Measurements from ENCODE around the gene GOLGA6C.

- TF ChIP-seq POLR2A (IDR thresholded peaks at IDR 0.05) (no peak), EP300 (IDR thresholded peaks at IDR 0.05; ENCODE audit: low read depth) (no peak), POLR2AphosphoS5 (IDR thresholded peaks at IDR 0.05) (no peak)
- TF ChIP-seq, protein P1, sequence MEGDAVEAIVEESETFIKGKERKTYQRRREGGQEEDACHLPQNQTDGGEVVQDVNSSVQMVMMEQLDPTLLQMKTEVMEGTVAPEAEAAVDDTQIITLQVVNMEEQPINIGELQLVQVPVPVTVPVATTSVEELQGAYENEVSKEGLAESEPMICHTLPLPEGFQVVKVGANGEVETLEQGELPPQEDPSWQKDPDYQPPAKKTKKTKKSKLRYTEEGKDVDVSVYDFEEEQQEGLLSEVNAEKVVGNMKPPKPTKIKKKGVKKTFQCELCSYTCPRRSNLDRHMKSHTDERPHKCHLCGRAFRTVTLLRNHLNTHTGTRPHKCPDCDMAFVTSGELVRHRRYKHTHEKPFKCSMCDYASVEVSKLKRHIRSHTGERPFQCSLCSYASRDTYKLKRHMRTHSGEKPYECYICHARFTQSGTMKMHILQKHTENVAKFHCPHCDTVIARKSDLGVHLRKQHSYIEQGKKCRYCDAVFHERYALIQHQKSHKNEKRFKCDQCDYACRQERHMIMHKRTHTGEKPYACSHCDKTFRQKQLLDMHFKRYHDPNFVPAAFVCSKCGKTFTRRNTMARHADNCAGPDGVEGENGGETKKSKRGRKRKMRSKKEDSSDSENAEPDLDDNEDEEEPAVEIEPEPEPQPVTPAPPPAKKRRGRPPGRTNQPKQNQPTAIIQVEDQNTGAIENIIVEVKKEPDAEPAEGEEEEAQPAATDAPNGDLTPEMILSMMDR (IDR thresholded peaks at IDR 0.05): no peak
Measured at GRCh38 chr15:75227663-75228280, 30.4 kb upstream of the GOLGA6C start.
